ENCODE data around the gene ARFIP1. TPM values are rescaled to one million over a fixed set of nuclear protein-coding genes. Genes with fewer than 3 reads are reported as not detected.

Gene ARFIP1
- total and polyA plus RNA-seq, 2 of the 8 experiments (the other 6 are each of a cell fraction or from before 2014, with no cell fraction given), result 13.5 to 38.0 TPM

DNA sequence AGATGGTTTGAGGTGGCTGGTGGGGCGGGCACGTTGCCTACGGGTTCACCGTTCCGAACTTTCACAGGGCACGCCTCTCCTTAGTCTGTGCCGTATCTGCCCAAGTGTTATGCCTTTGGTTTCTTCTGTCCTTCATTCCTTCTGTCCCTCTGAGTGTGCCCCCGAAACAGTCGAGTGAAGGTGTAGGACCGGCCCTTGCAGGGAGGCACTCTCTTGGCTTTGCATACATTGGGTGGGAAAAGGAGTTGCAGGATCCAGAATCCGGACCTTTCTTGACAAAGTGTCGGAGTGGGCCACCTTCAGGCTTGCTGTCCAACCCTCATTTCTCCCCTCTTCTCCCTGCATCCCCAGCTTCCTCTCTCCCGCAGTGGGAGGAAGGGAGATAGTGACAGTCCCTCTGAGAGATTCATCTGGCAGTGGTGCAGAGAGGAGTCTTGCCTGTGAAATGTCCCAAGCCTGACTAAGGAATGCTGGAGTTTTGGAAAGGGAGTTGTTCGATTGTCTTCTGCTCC, 569 bp downstream of the ARFIP1 start (continued):
- TF ChIP-seq, protein P1, sequence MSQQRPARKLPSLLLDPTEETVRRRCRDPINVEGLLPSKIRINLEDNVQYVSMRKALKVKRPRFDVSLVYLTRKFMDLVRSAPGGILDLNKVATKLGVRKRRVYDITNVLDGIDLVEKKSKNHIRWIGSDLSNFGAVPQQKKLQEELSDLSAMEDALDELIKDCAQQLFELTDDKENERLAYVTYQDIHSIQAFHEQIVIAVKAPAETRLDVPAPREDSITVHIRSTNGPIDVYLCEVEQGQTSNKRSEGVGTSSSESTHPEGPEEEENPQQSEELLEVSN (IDR thresholded peaks at IDR 0.05), result peak; percentile 94
- TF ChIP-seq BCL11A (IDR thresholded peaks at IDR 0.05; ENCODE audit: low read depth in 2 of 2, low read length in 2 of 2) (no peak), TAF7 (optimal IDR thresholded peaks at IDR 0.05; ENCODE audit: borderline replicate concordance, low read depth, low read length) (no peak)
